GM23248 (cell line): Measurements from ENCODE around the gene STXBP3. TPM values are rescaled to one million over a fixed set of nuclear protein-coding genes. Genes with fewer than 3 reads are reported as not detected.

Source experiments
- DNase-seq: peaks from one replicate; pipeline ENCODE4 v3.0.0-alpha.2; 2015
- H2AFZ ChIP-seq: fragments of 200-600 bp; sonication (generic); 2 replicates; pipeline ENCODE4 v1.6.1; 2016; ENCODE audit warnings: antibody characterized with exemption
- H3F3A ChIP-seq: fragments of 200-600 bp; sonication (generic); 2 replicates; pipeline ENCODE4 v1.6.1; 2016; ENCODE audit warnings: mild to moderate bottlenecking, antibody characterized with exemption, mixed run types; ENCODE audit not compliant: insufficient read depth
- H3K27ac ChIP-seq: fragments of 200-600 bp; sonication (generic); 2 replicates; pipeline ENCODE4 v1.5.1; 2016; ENCODE audit warnings: mild to moderate bottlenecking
- H3K27me3 ChIP-seq: fragments of 200-600 bp; sonication (generic); replicated peaks from 2 replicates; pipeline ENCODE4 v1.6.1; 2016; ENCODE audit warnings: mild to moderate bottlenecking; ENCODE audit not compliant: insufficient read depth
- H3K36me3 ChIP-seq: fragments of 200-600 bp; sonication (generic); 2 replicates; pipeline ENCODE4 v1.6.1; 2016; ENCODE audit warnings: low read depth, mild to moderate bottlenecking
- H3K4me1 ChIP-seq: fragments of 200-600 bp; sonication (generic); 2 replicates; pipeline ENCODE4 v1.6.1; 2016; ENCODE audit warnings: mild to moderate bottlenecking; ENCODE audit not compliant: insufficient read depth
- H3K4me2 ChIP-seq: fragments of 200-600 bp; sonication (generic); one replicate; pipeline ENCODE4 v1.6.1; 2016; ENCODE audit warnings: mild to moderate bottlenecking; ENCODE audit not compliant: unreplicated experiment
- H3K4me3 ChIP-seq: fragments of 200-600 bp; sonication (generic); 2 replicates; pipeline ENCODE4 v1.5.1; 2016; ENCODE audit warnings: mild to moderate bottlenecking
- H3K79me2 ChIP-seq: fragments of 200-600 bp; sonication (generic); 2 replicates; pipeline ENCODE4 v1.6.1; 2016; ENCODE audit warnings: mild to moderate bottlenecking; ENCODE audit not compliant: insufficient read depth
- H3K9ac ChIP-seq: fragments of 200-600 bp; sonication (generic); 2 replicates; pipeline ENCODE4 v1.6.1; 2016; ENCODE audit warnings: mild to moderate bottlenecking
- H3K9me2 ChIP-seq: fragments of 200-600 bp; sonication (generic); 2 replicates; pipeline ENCODE4 v1.6.1; 2016; ENCODE audit warnings: mixed run types, mild to moderate bottlenecking, moderate library complexity; ENCODE audit not compliant: insufficient read depth
- H3K9me3 ChIP-seq: fragments of 200-600 bp; sonication (generic); one replicate; pipeline ENCODE4 v1.6.1; 2017; ENCODE audit warnings: low read depth
- H4K20me1 ChIP-seq: fragments of 200-600 bp; sonication (generic); 2 replicates; pipeline ENCODE4 v1.6.0; 2016; ENCODE audit not compliant: insufficient read depth
- EZH2 ChIP-seq: fragments of 200-600 bp; sonication (generic); IDR thresholded peaks from 2 replicates; pipeline ENCODE4 v1.6.1; 2018; ENCODE audit warnings: antibody characterized with exemption, mild to moderate bottlenecking; ENCODE audit not compliant: insufficient read depth, poor library complexity, severe bottlenecking
- EZH2phosphoT487 ChIP-seq: fragments of 200-600 bp; sonication (generic); IDR thresholded peaks from 2 replicates; pipeline ENCODE4 v1.6.1; 2018; ENCODE audit warnings: antibody characterized with exemption, moderate library complexity, mild to moderate bottlenecking, low read depth; ENCODE audit not compliant: insufficient read depth
- WGBS, 2 experiments: methylation state at CpG; one replicate each; pipeline ENCODE4 v1.1.6; 2015 to 2017; ENCODE audit warnings: low lambda C conversion rate in 2 of 2, low coverage in 1 of 2; ENCODE audit errors: missing lambda C conversion rate in 2 of 2; 5-methylcytosine and 5-hydroxymethylcytosine counted together
- in situ Hi-C: fragments of 300-500 bp; cut with MboI; formaldehyde crosslinking; loops from 2 replicates; pipeline ENCODE4 v1.15.0; 2020
- polyA plus RNA-seq: library from polyadenylated mRNA; unstranded; fragments of >200 nt; fragmentation: Nextera tagmentation; extraction: Ambion mirVana; gene quantifications from 2 replicates; pipeline ENCODE4 v1.2.1, GENCODE V29; 2016
- total RNA-seq: library from RNA; depleted of rRNA; stranded (reverse); fragments of >200 nt; shearing (Covaris generic); gene quantifications from 2 replicates; pipeline ENCODE4 v1.2.3, GENCODE V29; 2014

Gene STXBP3
- total and polyA plus RNA-seq, 2 experiments from 2014 or later: 42.3 to 43.7 TPM

DNA sequence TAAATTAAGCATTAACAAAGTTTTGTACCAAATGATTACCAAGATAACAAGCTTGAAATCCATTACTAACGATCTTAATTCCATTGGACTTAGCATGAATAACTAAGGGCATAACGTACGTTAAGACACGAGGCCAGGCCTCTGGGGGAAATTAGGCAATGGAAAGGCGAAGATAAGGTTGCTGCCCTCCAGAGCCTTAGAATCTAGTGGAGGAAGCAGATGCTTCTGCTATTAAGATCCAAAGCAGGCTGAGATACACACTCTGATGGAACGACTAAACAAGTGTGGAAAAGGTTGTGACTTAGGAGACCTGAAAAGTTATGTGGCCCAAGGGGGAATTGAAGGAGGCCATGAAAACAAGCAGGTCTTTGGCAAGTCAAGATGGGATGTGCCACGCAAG lies 104.5 kb downstream of the STXBP3 start:
- no peaks in the 10 kb centered on the region for H3K9me2 ChIP-seq
- no peak overlapping the region for H2AFZ ChIP-seq
- DNase-seq: no peak
- no peaks in the 10 kb centered on the region for H4K20me1 ChIP-seq
- H3K27me3 ChIP-seq: no peaks in the 10 kb centered on the region
- H3K9ac ChIP-seq: no peak overlapping the region
- peaks cover 27% of the 10 kb centered on the region for H3K4me1 ChIP-seq
- H3F3A ChIP-seq: peaks cover 10% of the 10 kb centered on the region; the same call in 1 of the 2 replicates
- no peak overlapping the region for H3K4me3 ChIP-seq
- no peaks in the 10 kb centered on the region for H3K36me3 ChIP-seq
- no peaks in the 10 kb centered on the region for H3K79me2 ChIP-seq
- TF ChIP-seq EZH2phosphoT487 (no peak), EZH2 (no peak)
- H3K4me2 ChIP-seq: no peak overlapping the region
- in situ Hi-C loops: no loop called here
- 93 to 100% methylated on average over 7 of the region's 7 CpGs for WGBS, 2 experiments
- no peak overlapping the region for H3K27ac ChIP-seq
- H3K9me3 ChIP-seq: no peaks in the 10 kb centered on the region

DNA sequence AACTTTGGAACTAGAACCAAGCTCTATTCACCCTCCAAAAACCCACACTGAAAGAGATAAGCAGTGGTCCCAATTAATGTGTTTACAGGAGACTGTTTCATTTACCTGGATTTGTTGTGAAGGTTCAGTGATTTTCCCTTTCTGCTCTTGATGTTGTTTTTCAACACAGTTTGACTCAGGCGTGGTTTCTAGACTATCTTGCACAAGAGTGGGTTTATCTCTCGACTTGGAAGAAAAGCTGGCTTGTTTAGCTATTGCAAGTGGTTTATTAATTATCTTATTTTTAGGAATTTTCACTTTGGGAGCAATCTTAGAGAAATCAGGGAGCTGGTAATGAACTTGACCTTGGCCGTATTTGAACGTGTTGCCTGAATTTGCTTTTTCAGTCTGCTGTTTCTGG lies 105.1 kb downstream of the STXBP3 start:
- Histone ChIP-seq H3K9me3 (no peaks in the 10 kb centered on the region), H2AFZ (0 out of 2 replicates have a peak overlapping the region, but pooled peaks have one; percentile 61), H3K9me2 (no peaks in the 10 kb centered on the region), H3K9ac (no peak overlapping the region), H3K4me2 (no peak overlapping the region), H4K20me1 (no peaks in the 10 kb centered on the region), H3K27me3 (no peaks in the 10 kb centered on the region), H3K36me3 (no peaks in the 10 kb centered on the region), H3K27ac (no peak overlapping the region), H3K79me2 (no peaks in the 10 kb centered on the region), H3K4me3 (no peak overlapping the region), H3K4me1 (peaks cover 27% of the 10 kb centered on the region), H3F3A (peaks cover 10% of the 10 kb centered on the region; the same call in 1 of the 2 replicates)
- 75 to 77% methylated on average over 4 of the region's 4 CpGs for WGBS, 2 experiments
- no peak for DNase-seq
- TF ChIP-seq EZH2phosphoT487: no peak
- no peak for TF ChIP-seq EZH2
- in situ Hi-C loops: no loop called here

DNA sequence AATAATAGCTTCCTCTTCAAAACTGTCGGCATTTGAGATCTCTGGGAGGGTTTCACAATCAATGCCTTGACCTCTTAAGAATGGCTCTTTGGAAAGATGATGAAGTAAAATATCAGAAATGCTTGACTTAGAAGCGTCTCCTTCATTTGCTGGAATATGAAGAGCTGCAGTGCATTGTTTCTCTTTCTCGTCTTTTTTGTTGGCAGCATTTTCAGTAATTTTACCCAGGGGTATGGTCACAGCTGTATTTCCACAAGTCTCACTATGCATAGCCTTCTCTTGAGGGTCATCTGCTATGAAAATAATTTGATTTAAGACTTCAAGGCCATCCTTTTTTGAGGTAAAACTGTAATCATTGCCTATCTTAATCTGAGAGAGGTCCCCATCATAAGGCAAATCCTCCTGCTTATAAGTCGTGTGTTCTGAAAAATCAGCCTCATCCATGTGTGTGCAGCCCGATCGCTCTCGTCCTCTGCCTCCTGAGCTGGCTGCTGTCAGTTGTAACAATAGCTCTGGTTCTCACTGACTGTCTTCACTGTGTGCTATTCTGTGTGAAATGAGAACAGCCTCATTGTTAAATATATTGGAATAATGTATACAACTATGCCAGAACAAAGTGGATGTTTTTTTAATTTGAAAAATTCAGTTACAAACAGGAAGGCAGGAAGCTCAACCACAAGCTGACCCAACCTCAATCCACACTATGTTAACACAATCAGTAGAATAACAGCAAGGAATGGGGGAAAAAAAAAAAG lies 105.9 kb downstream of the STXBP3 start:
- Histone ChIP-seq H3K27me3 (no peaks in the 10 kb centered on the region), H2AFZ (peak overlapping the region; percentile 61), H3F3A (peaks cover 10% of the 10 kb centered on the region; the same call in 1 of the 2 replicates), H4K20me1 (no peaks in the 10 kb centered on the region), H3K4me2 (peak overlapping the region; percentile 54), H3K9ac (no peak overlapping the region), H3K4me3 (no peak overlapping the region), H3K79me2 (no peaks in the 10 kb centered on the region), H3K4me1 (peaks cover 27% of the 10 kb centered on the region), H3K36me3 (no peaks in the 10 kb centered on the region), H3K9me3 (no peaks in the 10 kb centered on the region), H3K9me2 (no peaks in the 10 kb centered on the region), H3K27ac (no peak overlapping the region)
- peak; percentile 20 for DNase-seq
- WGBS, 2 experiments: 17 to 18% methylated on average over 7 of the region's 7 CpGs
- no peak for TF ChIP-seq EZH2
- TF ChIP-seq EZH2phosphoT487: no peak
- in situ Hi-C loops: no loop called here

GRCh38 chr1:108854221-108855019 lies 107.9 kb downstream of the STXBP3 start:
- Histone ChIP-seq H2AFZ (no peak overlapping the region), H3K9me3 (no peaks in the 10 kb centered on the region), H3F3A (peaks cover 10% of the 10 kb centered on the region; the same call in 1 of the 2 replicates), H3K9ac (no peak overlapping the region), H3K9me2 (no peaks in the 10 kb centered on the region), H3K79me2 (no peaks in the 10 kb centered on the region), H3K27me3 (no peaks in the 10 kb centered on the region), H3K4me1 (peaks cover 27% of the 10 kb centered on the region), H3K4me3 (no peak overlapping the region), H3K27ac (no peak overlapping the region), H3K4me2 (peak overlapping the region; percentile 34), H4K20me1 (no peaks in the 10 kb centered on the region), H3K36me3 (no peaks in the 10 kb centered on the region)
- whole genome bisulfite sequencing, 2 experiments: 10% methylated on average over 3 of the region's 3 CpGs
- DNase-seq: peak; percentile 50
- TF ChIP-seq EZH2phosphoT487 (no peak), EZH2 (no peak)
- in situ Hi-C loops: no loop called here
